AG20443 (cell line): ENCODE data around the gene ACACB.
A peak's percentile ranks its signal among the peaks of the same experiment; 100 is the strongest.

Source experiments
- DNase-seq: peaks from one replicate; pipeline ENCODE4 v3.0.0; 2012; ENCODE audit warnings: low spot score, mixed read lengths

ACACB gene

GRCh38 chr12:109115758-109116610, at the start of gene ACACB:
Gene ACACB (plus strand): TSS chr12:109116587. CDS start chr12:109139406, 22,819 bp downstream.
- DNase-seq, result no peak

- DNase-seq, result no peak
Observed at GRCh38 chr12:109069307-109070271, 46.8 kb upstream of the ACACB start.

GRCh38 chr12:109074866-109075265, 41.5 kb upstream of the ACACB start:
- DNase-seq, result no peak

- no peak for DNase-seq
Observed at GRCh38 chr12:109082751-109083150, 33.6 kb upstream of the ACACB start.

GRCh38 chr12:109084425-109084824, 32.0 kb upstream of the ACACB start:
- no peak for DNase-seq

GRCh38 chr12:109085590-109085989, 30.8 kb upstream of the ACACB start:
- DNase-seq, result no peak

GRCh38 chr12:109087250-109087649, 29.1 kb upstream of the ACACB start:
- DNase-seq, result no peak

GRCh38 chr12:109088818-109089217, 27.6 kb upstream of the ACACB start:
- no peak for DNase-seq

GRCh38 chr12:109089683-109090082, 26.7 kb upstream of the ACACB start:
- no peak for DNase-seq

- no peak for DNase-seq
Observed at GRCh38 chr12:109092497-109093021, 23.8 kb upstream of the ACACB start.

GRCh38 chr12:109093022-109093918, 23.1 kb upstream of the ACACB start, which contains the start of gene ALKBH2:
Gene ALKBH2 (minus strand): TSS chr12:109093472. CDS start chr12:109092786, 686 bp downstream.
- DNase-seq, result peak; percentile 96

- no peak for DNase-seq
Observed at GRCh38 chr12:109097140-109097434, 19.3 kb upstream of the ACACB start.

GRCh38 chr12:109097435-109098182, 18.8 kb upstream of the ACACB start, which contains the start of gene UNG:
Gene UNG (plus strand): TSS chr12:109097597. CDS start chr12:109097680, 83 bp downstream.
- peak; percentile 99 for DNase-seq

- DNase-seq, result peak; percentile 74
Observed at GRCh38 chr12:109098183-109098604, 18.2 kb upstream of the ACACB start.

GRCh38 chr12:109098651-109099050, 17.7 kb upstream of the ACACB start:
- DNase-seq, result peak; percentile 14

- DNase-seq, result no peak
Observed at GRCh38 chr12:109099431-109100020, 16.9 kb upstream of the ACACB start.

- no peak for DNase-seq
Observed at GRCh38 chr12:109100741-109101140, 15.6 kb upstream of the ACACB start.

GRCh38 chr12:109102491-109102890, 13.9 kb upstream of the ACACB start:
- no peak for DNase-seq

GRCh38 chr12:109105176-109105575, 11.2 kb upstream of the ACACB start:
- no peak for DNase-seq

GRCh38 chr12:109109746-109110350, 6.5 kb upstream of the ACACB start:
- DNase-seq, result no peak
